KOPT-K1 (cell line): ENCODE results near the gene PLPP3.

Experiments used
- H3K27ac ChIP-seq: fragments of 200-600 bp; sonication (generic); 2 replicates; pipeline ENCODE4 v1.5.1; 2016; ENCODE audit warnings: antibody characterized with exemption, mild to moderate bottlenecking, low read depth, low read length; ENCODE audit not compliant: poor library complexity, severe bottlenecking
- H3K36me3 ChIP-seq: fragments of 200-600 bp; sonication (generic); 2 replicates; pipeline ENCODE4 v1.5.1; 2017; ENCODE audit warnings: antibody characterized with exemption, mild to moderate bottlenecking, low read length, moderate library complexity; ENCODE audit not compliant: insufficient read depth
- H3K9me3 ChIP-seq: fragments of 200-600 bp; sonication (generic); 2 replicates; pipeline ENCODE4 v1.5.1; 2017; ENCODE audit warnings: antibody characterized with exemption, low read length, mild to moderate bottlenecking; ENCODE audit not compliant: insufficient read depth, poor library complexity, severe bottlenecking

PLPP3 gene

DNA sequence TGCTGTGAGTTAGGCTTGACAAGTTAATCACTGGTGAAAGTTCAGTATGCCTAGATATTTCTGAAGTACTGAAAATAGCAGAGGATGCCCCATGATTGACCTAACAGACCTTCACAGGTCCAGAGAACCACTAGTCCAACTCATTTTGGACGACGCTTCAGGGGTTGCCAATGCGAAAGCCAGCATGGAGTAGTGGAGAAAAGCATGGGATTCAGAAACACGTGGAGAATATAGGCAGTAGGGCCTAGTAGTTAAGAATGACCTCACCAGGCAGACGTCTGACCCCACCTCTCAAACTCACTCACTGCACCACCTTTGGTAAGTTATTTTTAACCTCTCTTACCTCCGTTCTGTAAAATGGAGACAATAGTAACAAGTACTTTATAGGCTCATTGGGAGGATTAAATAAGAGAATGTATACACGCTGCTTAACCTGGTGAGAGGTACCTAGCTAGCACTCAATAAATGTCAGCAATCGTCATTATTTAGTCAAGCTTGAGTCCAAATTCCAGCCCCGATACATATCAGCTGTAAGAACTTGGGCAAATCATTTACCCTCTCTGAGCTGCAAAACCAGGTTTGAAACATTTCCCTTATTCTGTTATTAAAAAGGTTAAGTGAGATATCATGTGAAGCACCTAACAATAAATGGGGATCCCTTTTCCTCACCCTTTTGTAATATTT lies 13.2 kb downstream of the PLPP3 start:
- Histone ChIP-seq H3K9me3 (no peaks in the 10 kb centered on the region), H3K36me3 (no peaks in the 10 kb centered on the region), H3K27ac (no peak overlapping the region)

DNA sequence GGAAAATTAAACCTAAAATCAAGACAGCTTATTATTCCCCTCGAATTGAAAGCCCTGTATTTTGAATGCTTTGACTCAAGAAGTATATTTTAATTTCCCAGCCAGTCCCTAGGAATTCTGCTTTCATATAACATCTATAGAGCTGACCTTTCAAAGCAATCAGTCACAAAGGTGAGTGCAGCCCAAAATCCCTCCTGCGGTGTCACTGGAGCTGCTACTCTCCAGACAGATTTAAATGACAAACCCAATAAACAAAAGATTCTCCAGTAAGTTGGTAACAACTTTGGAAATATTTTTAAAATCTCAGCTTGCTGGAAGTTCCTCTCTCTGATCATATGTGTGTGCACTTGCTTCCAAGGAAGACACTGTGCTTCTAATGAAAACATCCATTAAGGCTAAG lies 14.7 kb downstream of the PLPP3 start:
- H3K9me3 ChIP-seq: no peaks in the 10 kb centered on the region
- no peak overlapping the region for H3K27ac ChIP-seq
- no peaks in the 10 kb centered on the region for H3K36me3 ChIP-seq

- no peaks in the 10 kb centered on the region for H3K9me3 ChIP-seq
Measured at GRCh38 chr1:56563568-56563967, 15.8 kb downstream of the PLPP3 start.

GRCh38 chr1:56562891-56563452 lies 16.4 kb downstream of the PLPP3 start:
- Histone ChIP-seq H3K27ac (no peak overlapping the region), H3K36me3 (no peaks in the 10 kb centered on the region), H3K9me3 (no peaks in the 10 kb centered on the region)

More at GRCh38 chr1:56563568-56563967, 15.8 kb downstream of the PLPP3 start:
- Histone ChIP-seq H3K36me3 (no peaks in the 10 kb centered on the region), H3K27ac (no peak overlapping the region)

- H3K36me3 ChIP-seq: no peaks in the 10 kb centered on the region
- H3K9me3 ChIP-seq: no peaks in the 10 kb centered on the region
- no peak overlapping the region for H3K27ac ChIP-seq
Measured at GRCh38 chr1:56561227-56562019, 17.9 kb downstream of the PLPP3 start.

DNA sequence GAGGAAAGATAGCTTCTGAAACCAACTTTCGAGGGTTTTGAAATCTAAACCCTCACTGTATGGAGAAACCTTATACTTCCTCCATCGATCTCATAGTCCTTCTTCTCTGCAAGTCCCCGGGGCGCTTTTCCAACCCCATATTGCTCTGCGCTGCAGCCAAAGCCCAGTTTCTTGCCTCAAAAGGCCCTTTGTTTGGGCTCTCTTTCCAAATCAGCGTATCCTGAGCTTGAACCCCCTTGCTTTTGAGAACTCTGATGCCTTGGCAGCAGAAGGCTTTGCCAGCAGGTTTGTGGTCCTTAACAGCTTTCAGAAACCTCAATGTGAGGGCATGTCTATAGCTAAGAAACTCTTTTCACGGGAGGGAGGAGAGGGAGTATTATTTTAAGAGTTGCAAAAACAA lies 21.6 kb downstream of the PLPP3 start:
- Histone ChIP-seq H3K36me3 (no peaks in the 10 kb centered on the region), H3K9me3 (no peaks in the 10 kb centered on the region), H3K27ac (no peak overlapping the region)

DNA sequence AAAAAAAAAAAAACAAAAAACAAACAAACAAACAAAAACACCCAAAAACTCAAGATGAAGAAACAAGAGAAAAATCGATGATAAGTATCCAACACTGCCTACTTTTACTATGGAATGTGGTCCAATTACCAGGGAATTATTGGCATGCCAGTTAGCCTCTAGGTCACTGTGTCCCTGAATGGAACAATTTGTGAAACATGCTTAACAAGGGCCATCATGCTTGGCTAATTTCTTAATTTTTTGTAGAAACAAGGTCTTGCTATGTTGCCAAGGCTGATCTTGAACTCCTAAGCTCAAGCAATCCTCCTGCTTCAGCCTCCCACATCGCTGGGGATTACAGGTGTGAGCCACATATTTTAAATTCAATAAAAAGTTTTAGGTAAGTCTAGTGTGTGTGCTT lies 23.9 kb downstream of the PLPP3 start:
- Histone ChIP-seq H3K36me3 (no peaks in the 10 kb centered on the region), H3K9me3 (no peaks in the 10 kb centered on the region), H3K27ac (no peak overlapping the region)

DNA sequence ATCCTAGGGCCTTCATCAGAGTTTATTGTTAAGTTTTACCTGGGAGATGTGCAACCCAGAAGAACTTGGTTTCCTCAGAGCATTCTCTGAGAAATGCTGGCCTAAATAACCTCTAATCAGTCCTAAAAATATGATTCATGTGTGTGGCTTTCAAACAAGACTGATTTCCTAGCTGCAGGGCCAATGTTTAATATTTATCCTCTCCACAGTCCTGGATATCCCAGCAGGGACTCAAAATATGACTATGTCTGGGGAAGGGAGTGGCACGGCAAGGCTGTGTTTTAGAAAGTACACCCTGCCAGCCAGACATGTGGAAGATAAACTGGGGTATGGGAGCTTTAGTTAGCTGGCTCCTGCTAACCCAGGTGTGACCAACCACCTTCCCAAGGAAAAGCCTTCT lies 26.3 kb downstream of the PLPP3 start:
- no peaks in the 10 kb centered on the region for H3K9me3 ChIP-seq
- no peaks in the 10 kb centered on the region for H3K36me3 ChIP-seq
- H3K27ac ChIP-seq: no peak overlapping the region

GRCh38 chr1:56552349-56552748 lies 27.0 kb downstream of the PLPP3 start:
- Histone ChIP-seq H3K9me3 (no peaks in the 10 kb centered on the region), H3K27ac (no peak overlapping the region), H3K36me3 (no peaks in the 10 kb centered on the region)

DNA sequence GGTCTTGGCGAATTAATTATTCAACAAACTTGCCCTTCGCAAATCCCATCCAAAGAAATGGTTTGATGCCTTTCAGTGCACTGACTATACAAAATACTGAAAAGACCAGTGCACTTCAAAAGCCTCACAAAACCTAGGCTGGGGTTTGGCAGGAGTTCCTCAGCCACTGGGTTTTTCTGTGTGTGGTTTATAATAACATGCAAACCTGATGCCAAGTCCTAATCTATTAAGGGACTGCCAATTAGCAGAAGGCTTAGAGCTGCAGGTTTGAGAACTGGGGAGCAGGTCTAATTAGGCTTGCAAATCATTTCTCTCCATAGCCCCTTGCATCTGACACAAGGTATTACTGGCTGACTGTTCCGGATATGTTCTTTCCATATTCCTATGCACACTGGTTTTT lies 27.7 kb downstream of the PLPP3 start:
- no peaks in the 10 kb centered on the region for H3K9me3 ChIP-seq
- no peaks in the 10 kb centered on the region for H3K36me3 ChIP-seq
- H3K27ac ChIP-seq: no peak overlapping the region

DNA sequence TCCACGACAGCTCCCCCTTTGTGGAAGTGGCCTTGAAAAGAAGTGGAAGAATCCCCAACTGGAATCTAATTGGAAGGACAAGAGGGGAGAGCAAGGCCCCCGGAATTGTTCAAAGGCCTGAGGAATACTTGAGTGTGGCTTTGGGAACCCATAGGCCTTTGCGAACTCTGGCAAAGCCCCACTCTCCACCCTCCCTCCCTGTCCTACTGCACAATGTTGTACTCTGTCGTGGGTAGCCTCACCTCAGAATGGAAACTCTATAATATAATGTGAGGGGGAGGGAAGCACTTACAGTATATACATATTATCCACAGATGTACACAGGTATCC lies 28.5 kb downstream of the PLPP3 start:
- no peaks in the 10 kb centered on the region for H3K36me3 ChIP-seq
- no peak overlapping the region for H3K27ac ChIP-seq
- H3K9me3 ChIP-seq: no peaks in the 10 kb centered on the region

- Histone ChIP-seq H3K27ac (no peak overlapping the region), H3K9me3 (no peaks in the 10 kb centered on the region), H3K36me3 (no peaks in the 10 kb centered on the region)
Measured at GRCh38 chr1:56550138-56550858, 29.1 kb downstream of the PLPP3 start.

DNA sequence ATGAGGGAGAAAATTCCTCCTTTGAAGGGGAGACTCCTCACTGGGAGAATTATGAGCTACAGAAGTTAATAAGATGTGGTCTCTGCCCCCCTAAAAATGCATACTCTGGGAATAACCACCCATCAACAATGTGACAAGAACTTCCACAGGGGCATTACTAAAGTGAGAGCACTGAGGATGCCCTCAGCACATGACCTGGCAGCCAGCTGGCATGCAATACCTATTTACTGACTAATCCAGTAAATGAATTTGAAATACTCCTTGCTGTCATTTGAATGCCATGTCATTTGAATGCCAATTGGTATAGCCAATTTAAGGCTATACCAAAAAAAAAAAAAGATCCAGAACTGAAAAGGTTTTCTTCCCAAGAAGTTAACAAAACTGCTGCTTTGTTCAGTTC lies 30.8 kb downstream of the PLPP3 start:
- H3K9me3 ChIP-seq: no peaks in the 10 kb centered on the region
- H3K27ac ChIP-seq: no peak overlapping the region
- no peaks in the 10 kb centered on the region for H3K36me3 ChIP-seq

DNA sequence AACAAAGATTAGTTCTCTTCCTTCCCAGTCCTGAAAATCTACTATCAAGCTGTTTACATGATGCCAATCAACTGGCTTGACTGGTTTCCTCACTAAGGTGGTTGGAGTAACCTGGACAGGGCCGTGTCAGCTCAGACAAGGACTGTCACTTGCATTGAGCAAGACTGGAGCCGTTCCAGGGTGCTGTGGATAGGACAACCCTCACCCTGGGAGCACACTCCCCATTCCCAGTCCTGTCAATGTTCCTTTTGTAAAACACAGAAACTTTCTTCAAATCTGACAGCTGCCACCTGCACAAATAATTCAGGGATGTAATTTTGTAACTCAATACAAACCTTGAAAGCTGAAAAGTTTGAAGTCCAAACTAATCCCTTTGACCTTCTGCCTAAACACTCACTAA lies 31.4 kb downstream of the PLPP3 start:
- Histone ChIP-seq H3K36me3 (no peaks in the 10 kb centered on the region), H3K27ac (no peak overlapping the region), H3K9me3 (no peaks in the 10 kb centered on the region)

DNA sequence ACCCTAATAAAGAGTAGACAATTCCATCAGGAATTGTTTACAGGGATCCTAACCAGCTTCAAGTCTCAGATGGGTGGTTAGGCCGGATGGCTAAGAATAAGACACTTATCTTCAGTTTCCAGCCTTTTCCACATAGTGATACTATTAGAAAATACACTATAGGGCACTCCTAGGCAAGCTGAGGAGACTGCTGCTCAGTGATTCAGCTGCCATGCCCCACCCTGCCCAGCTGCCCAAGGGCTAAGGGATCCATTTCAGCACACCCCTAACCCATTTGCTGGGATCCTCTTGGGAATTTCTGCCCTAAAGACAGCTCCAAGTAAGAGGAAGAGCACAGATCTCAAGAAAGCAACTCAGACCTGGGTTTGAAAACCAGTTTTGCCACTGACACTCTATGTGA lies 31.9 kb downstream of the PLPP3 start:
- H3K27ac ChIP-seq: no peak overlapping the region
- H3K36me3 ChIP-seq: no peaks in the 10 kb centered on the region
- H3K9me3 ChIP-seq: no peaks in the 10 kb centered on the region
